Keratinocyte (primary cell): ENCODE measurements around the gene CERT1.

ENCODE experiments used
- EZH2 ChIP-seq: IDR thresholded peaks from one replicate; pipeline ENCODE4 v1.6.1; 2012; ENCODE audit warnings: inconsistent platforms, mild to moderate bottlenecking, low read length, moderate library complexity
- TF ChIP-seq, protein P1 (sequence below), 3 experiments: IDR thresholded peaks in 1 of 3; conservative IDR thresholded peaks in 1 of 3; optimal IDR thresholded peaks in 1 of 3; 2 replicates in 2 of 3; 3 replicates in 1 of 3; pipeline versions ENCODE3 to v1.5.1; 2011; ENCODE audit warnings: low read length in 3 of 3, mild to moderate bottlenecking in 3 of 3, moderate library complexity in 2 of 3, control low read depth in 1 of 3, inconsistent platforms in 1 of 3; ENCODE audit not compliant: insufficient read depth in 2 of 3; ENCODE audit errors: extremely low read depth in 1 of 3

DNA sequence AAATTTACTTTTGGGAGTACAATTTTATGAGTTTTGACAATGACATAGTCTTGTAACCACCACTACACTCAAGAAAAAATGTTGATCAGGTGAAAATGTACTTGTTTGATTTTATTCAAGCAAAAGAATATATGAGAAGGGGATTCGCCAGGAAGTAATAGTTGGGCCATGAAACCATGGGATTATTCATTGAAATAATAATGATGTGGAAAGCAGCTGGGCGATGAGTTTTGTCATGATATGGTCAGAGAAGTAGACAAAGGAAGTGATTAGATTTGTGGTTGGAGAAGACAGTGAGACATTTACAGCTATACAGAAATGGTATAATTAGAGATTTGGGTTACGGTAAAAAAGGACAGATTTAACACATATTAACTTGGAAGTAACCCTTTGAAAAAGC is 163.2 kb downstream of the CERT1 start:
- TF ChIP-seq, protein P1, sequence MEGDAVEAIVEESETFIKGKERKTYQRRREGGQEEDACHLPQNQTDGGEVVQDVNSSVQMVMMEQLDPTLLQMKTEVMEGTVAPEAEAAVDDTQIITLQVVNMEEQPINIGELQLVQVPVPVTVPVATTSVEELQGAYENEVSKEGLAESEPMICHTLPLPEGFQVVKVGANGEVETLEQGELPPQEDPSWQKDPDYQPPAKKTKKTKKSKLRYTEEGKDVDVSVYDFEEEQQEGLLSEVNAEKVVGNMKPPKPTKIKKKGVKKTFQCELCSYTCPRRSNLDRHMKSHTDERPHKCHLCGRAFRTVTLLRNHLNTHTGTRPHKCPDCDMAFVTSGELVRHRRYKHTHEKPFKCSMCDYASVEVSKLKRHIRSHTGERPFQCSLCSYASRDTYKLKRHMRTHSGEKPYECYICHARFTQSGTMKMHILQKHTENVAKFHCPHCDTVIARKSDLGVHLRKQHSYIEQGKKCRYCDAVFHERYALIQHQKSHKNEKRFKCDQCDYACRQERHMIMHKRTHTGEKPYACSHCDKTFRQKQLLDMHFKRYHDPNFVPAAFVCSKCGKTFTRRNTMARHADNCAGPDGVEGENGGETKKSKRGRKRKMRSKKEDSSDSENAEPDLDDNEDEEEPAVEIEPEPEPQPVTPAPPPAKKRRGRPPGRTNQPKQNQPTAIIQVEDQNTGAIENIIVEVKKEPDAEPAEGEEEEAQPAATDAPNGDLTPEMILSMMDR (optimal IDR thresholded peaks at IDR 0.05 in 1 of 3, IDR thresholded peaks at IDR 0.05 in 1 of 3, conservative IDR thresholded peaks at IDR 0.05 in 1 of 3; ENCODE audit: extremely low read depth in 1 of 3, insufficient read depth in 2 of 3, low read length in 3 of 3), result no peak
- TF ChIP-seq EZH2, result no peak
